Measurements from ENCODE around the gene MOB4. TPM values are rescaled to one million over a fixed set of nuclear protein-coding genes. Genes with fewer than 3 reads are reported as not detected.

The MOB4 gene
- total RNA-seq, 1 experiment from 2014 or later, result 36.9 TPM

DNA sequence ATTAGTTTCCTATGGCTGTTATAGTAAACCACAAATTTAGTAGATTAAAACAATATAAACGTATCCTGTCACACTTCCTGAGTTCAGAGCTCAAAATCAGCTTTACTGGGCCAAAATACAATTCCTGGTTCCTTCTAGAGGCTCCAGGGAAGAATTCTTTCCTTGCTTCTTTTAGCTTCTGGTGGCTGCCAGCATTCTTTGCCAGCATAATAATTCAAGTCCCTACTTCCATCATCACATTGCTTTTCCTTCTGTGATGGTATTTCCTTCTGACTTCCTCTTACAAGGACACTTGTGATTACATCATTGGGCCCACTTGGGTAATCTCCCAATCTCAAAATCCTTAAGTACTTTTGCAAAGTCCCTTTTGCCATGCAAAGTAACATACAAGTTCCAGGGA, 40.6 kb downstream of the MOB4 start:
- no peaks in the 10 kb centered on the region for H4K20me1 ChIP-seq (ENCODE audit: insufficient read depth, low read depth, low read length)
- H3K9ac ChIP-seq (ENCODE audit: low read length), result no peak overlapping the region
- H3K9me2 ChIP-seq (replicated peaks; ENCODE audit: insufficient read depth, low read length), result no peaks in the 10 kb centered on the region
- no peaks in the 10 kb centered on the region for H3K27me3 ChIP-seq (ENCODE audit: low read length)
- H3K79me2 ChIP-seq (ENCODE audit: low read length), result no peaks in the 10 kb centered on the region
- no peaks in the 10 kb centered on the region for H3K4me1 ChIP-seq (ENCODE audit: low read length)
- DNase-seq, result no peak
- H3K4me2 ChIP-seq (ENCODE audit: low read depth, low read length, poor library complexity, severe bottlenecking), result no peak overlapping the region
- peaks cover 38% of the 10 kb centered on the region for H3K36me3 ChIP-seq (ENCODE audit: insufficient read depth, low read length)
- H3K4me3 ChIP-seq (ENCODE audit: low read length), result no peak overlapping the region
- H2AFZ ChIP-seq (ENCODE audit: low read length), result no peak overlapping the region
- no peaks in the 10 kb centered on the region for H3K9me3 ChIP-seq (ENCODE audit: low read length)
- no peak overlapping the region for H3K27ac ChIP-seq (ENCODE audit: low read length)

DNA sequence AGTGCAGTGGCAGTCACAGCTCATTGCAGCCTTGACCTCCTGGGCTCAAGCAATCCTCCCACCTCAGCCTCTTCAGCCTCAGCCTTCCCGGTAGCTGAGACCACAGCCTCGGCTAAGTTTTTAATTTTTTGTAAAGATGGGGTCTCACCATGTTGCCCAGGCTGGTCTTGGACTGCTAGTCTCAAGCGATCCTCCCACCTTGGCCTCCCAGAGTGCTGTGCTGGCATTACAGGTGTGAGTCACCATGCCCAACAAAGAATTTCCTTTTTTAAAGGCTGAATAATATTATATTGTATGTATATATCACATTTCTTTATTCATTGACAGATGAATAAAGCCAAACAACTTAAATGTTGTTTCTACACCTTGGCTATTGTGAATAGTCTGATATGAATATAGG, 42.5 kb downstream of the MOB4 start:
- Histone ChIP-seq H3K36me3 (ENCODE audit: insufficient read depth, low read length) (peaks cover 33% of the 10 kb centered on the region), H4K20me1 (ENCODE audit: insufficient read depth, low read depth, low read length) (no peaks in the 10 kb centered on the region), H3K9me3 (ENCODE audit: low read length) (no peaks in the 10 kb centered on the region), H3K79me2 (ENCODE audit: low read length) (no peaks in the 10 kb centered on the region), H3K27ac (ENCODE audit: low read length) (no peak overlapping the region), H3K4me2 (ENCODE audit: low read depth, low read length, poor library complexity, severe bottlenecking) (no peak overlapping the region), H3K27me3 (ENCODE audit: low read length) (no peaks in the 10 kb centered on the region), H3K4me3 (ENCODE audit: low read length) (no peak overlapping the region), H3K4me1 (ENCODE audit: low read length) (no peaks in the 10 kb centered on the region), H2AFZ (ENCODE audit: low read length) (no peak overlapping the region), H3K9me2 (replicated peaks; ENCODE audit: insufficient read depth, low read length) (no peaks in the 10 kb centered on the region), H3K9ac (ENCODE audit: low read length) (no peak overlapping the region)
- DNase-seq, result no peak

DNA sequence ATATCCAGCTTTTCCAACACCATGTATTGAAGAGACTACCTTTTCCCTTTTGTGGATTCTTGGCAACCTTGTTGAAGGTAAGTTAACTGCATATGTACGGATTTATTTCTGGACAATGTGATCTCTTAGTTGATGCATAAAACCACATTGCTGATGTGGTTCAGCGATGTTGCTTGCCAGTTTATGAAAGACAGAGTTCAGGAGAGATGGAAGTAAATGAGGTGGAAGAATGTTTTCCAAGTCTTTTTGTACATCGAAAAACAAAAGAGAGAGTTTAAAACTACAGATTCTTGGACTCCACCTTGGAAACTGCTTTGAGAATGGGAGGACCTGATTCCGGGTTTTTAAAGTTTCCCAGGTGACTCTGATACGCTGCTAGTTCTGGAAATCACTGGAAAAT, 43.8 kb downstream of the MOB4 start:
- H3K4me3 ChIP-seq (ENCODE audit: low read length), result no peak overlapping the region
- no peaks in the 10 kb centered on the region for H3K4me1 ChIP-seq (ENCODE audit: low read length)
- peak; percentile 27 for DNase-seq
- H3K36me3 ChIP-seq (ENCODE audit: insufficient read depth, low read length), result peaks cover 28% of the 10 kb centered on the region
- H3K27ac ChIP-seq (ENCODE audit: low read length), result no peak overlapping the region
- H3K9me3 ChIP-seq (ENCODE audit: low read length), result no peaks in the 10 kb centered on the region
- no peak overlapping the region for H2AFZ ChIP-seq (ENCODE audit: low read length)
- H3K79me2 ChIP-seq (ENCODE audit: low read length), result no peaks in the 10 kb centered on the region
- H4K20me1 ChIP-seq (ENCODE audit: insufficient read depth, low read depth, low read length), result no peaks in the 10 kb centered on the region
- no peak overlapping the region for H3K4me2 ChIP-seq (ENCODE audit: low read depth, low read length, poor library complexity, severe bottlenecking)
- H3K27me3 ChIP-seq (ENCODE audit: low read length), result no peaks in the 10 kb centered on the region
- no peaks in the 10 kb centered on the region for H3K9me2 ChIP-seq (replicated peaks; ENCODE audit: insufficient read depth, low read length)
- H3K9ac ChIP-seq (ENCODE audit: low read length), result no peak overlapping the region

DNA sequence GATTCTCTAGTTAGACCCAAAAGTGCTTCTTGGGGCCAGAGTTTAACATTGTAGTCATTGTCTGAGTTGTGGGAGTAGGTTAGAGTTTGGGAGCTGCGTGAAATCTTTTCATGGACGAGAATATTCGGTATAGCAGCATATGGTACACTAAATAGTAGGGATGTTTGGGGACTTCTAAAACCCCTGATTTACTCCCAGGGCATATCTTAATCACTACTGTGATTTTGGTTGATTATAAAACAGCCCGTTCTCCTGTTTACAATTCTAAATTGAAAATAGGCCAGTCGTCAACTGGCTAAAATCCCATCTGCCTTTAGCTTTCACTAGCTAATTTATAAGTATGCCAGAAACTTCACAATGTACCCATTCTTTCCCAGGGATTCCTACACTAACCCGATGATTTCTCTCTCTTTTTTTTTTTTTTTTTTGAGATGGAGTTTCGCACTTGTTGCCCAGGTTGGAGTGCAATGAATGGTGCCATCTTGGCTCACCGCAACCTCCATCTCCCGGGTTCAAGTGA, 44.3 kb downstream of the MOB4 start:
- H3K4me3 ChIP-seq (ENCODE audit: low read length), result no peak overlapping the region
- no peak overlapping the region for H2AFZ ChIP-seq (ENCODE audit: low read length)
- H3K9ac ChIP-seq (ENCODE audit: low read length), result no peak overlapping the region
- no peaks in the 10 kb centered on the region for H4K20me1 ChIP-seq (ENCODE audit: insufficient read depth, low read depth, low read length)
- no peaks in the 10 kb centered on the region for H3K9me3 ChIP-seq (ENCODE audit: low read length)
- no peak overlapping the region for H3K27ac ChIP-seq (ENCODE audit: low read length)
- H3K9me2 ChIP-seq (replicated peaks; ENCODE audit: insufficient read depth, low read length), result no peaks in the 10 kb centered on the region
- no peaks in the 10 kb centered on the region for H3K27me3 ChIP-seq (ENCODE audit: low read length)
- no peaks in the 10 kb centered on the region for H3K4me1 ChIP-seq (ENCODE audit: low read length)
- H3K4me2 ChIP-seq (ENCODE audit: low read depth, low read length, poor library complexity, severe bottlenecking), result no peak overlapping the region
- DNase-seq, result peak; percentile 9
- H3K79me2 ChIP-seq (ENCODE audit: low read length), result no peaks in the 10 kb centered on the region
- H3K36me3 ChIP-seq (ENCODE audit: insufficient read depth, low read length), result peaks cover 28% of the 10 kb centered on the region

GRCh38 chr2:197571627-197572271, 55.9 kb downstream of the MOB4 start:
- no peak for DNase-seq
- H2AFZ ChIP-seq (ENCODE audit: low read length), result no peak overlapping the region
- H3K9me3 ChIP-seq (ENCODE audit: low read length), result no peaks in the 10 kb centered on the region
- no peaks in the 10 kb centered on the region for H3K4me1 ChIP-seq (ENCODE audit: low read length)
- no peaks in the 10 kb centered on the region for H3K27me3 ChIP-seq (ENCODE audit: low read length)
- H3K79me2 ChIP-seq (ENCODE audit: low read length), result no peaks in the 10 kb centered on the region
- H3K9ac ChIP-seq (ENCODE audit: low read length), result no peak overlapping the region
- peaks cover 2% of the 10 kb centered on the region; the same call in 1 of the 2 replicates for H4K20me1 ChIP-seq (ENCODE audit: insufficient read depth, low read depth, low read length)
- no peaks in the 10 kb centered on the region for H3K9me2 ChIP-seq (replicated peaks; ENCODE audit: insufficient read depth, low read length)
- H3K36me3 ChIP-seq (ENCODE audit: insufficient read depth, low read length), result peaks cover 15% of the 10 kb centered on the region
- H3K4me3 ChIP-seq (ENCODE audit: low read length), result no peak overlapping the region
- H3K27ac ChIP-seq (ENCODE audit: low read length), result no peak overlapping the region
- H3K4me2 ChIP-seq (ENCODE audit: low read depth, low read length, poor library complexity, severe bottlenecking), result no peak overlapping the region

- H3K79me2 ChIP-seq (ENCODE audit: low read length), result no peaks in the 10 kb centered on the region
- H3K4me3 ChIP-seq (ENCODE audit: low read length), result no peak overlapping the region
- no peak overlapping the region for H3K9ac ChIP-seq (ENCODE audit: low read length)
- peaks cover 12% of the 10 kb centered on the region; the same call in 1 of the 2 replicates for H3K36me3 ChIP-seq (ENCODE audit: insufficient read depth, low read length)
- no peaks in the 10 kb centered on the region for H3K4me1 ChIP-seq (ENCODE audit: low read length)
- no peak overlapping the region for H3K27ac ChIP-seq (ENCODE audit: low read length)
- no peaks in the 10 kb centered on the region for H3K9me2 ChIP-seq (replicated peaks; ENCODE audit: insufficient read depth, low read length)
- H3K4me2 ChIP-seq (ENCODE audit: low read depth, low read length, poor library complexity, severe bottlenecking), result no peak overlapping the region
- DNase-seq, result no peak
- H3K9me3 ChIP-seq (ENCODE audit: low read length), result no peaks in the 10 kb centered on the region
- no peak overlapping the region for H2AFZ ChIP-seq (ENCODE audit: low read length)
- H3K27me3 ChIP-seq (ENCODE audit: low read length), result no peaks in the 10 kb centered on the region
- H4K20me1 ChIP-seq (ENCODE audit: insufficient read depth, low read depth, low read length), result peaks cover 3% of the 10 kb centered on the region; the same call in 1 of the 2 replicates
Measured at GRCh38 chr2:197573608-197574007, 57.7 kb downstream of the MOB4 start.

GRCh38 chr2:197575987-197576386, 60.1 kb downstream of the MOB4 start:
- no peak for DNase-seq
- Histone ChIP-seq H3K79me2 (ENCODE audit: low read length) (no peaks in the 10 kb centered on the region), H3K4me3 (ENCODE audit: low read length) (no peak overlapping the region), H3K9ac (ENCODE audit: low read length) (no peak overlapping the region), H3K9me3 (ENCODE audit: low read length) (no peaks in the 10 kb centered on the region), H3K27ac (ENCODE audit: low read length) (no peak overlapping the region), H3K9me2 (replicated peaks; ENCODE audit: insufficient read depth, low read length) (no peaks in the 10 kb centered on the region), H3K4me1 (ENCODE audit: low read length) (no peaks in the 10 kb centered on the region), H3K4me2 (ENCODE audit: low read depth, low read length, poor library complexity, severe bottlenecking) (no peak overlapping the region), H4K20me1 (ENCODE audit: insufficient read depth, low read depth, low read length) (peaks cover 3% of the 10 kb centered on the region; the same call in 1 of the 2 replicates), H2AFZ (ENCODE audit: low read length) (no peak overlapping the region), H3K36me3 (ENCODE audit: insufficient read depth, low read length) (peaks cover 12% of the 10 kb centered on the region; the same call in 1 of the 2 replicates), H3K27me3 (ENCODE audit: low read length) (no peaks in the 10 kb centered on the region)

GRCh38 chr2:197576631-197577030, 60.8 kb downstream of the MOB4 start:
- Histone ChIP-seq H4K20me1 (ENCODE audit: insufficient read depth, low read depth, low read length) (peaks cover 3% of the 10 kb centered on the region; the same call in 1 of the 2 replicates), H3K9me3 (ENCODE audit: low read length) (no peaks in the 10 kb centered on the region), H3K4me2 (ENCODE audit: low read depth, low read length, poor library complexity, severe bottlenecking) (no peak overlapping the region), H3K9ac (ENCODE audit: low read length) (no peak overlapping the region), H2AFZ (ENCODE audit: low read length) (no peak overlapping the region), H3K36me3 (ENCODE audit: insufficient read depth, low read length) (peaks cover 12% of the 10 kb centered on the region; the same call in 1 of the 2 replicates), H3K27me3 (ENCODE audit: low read length) (no peaks in the 10 kb centered on the region), H3K9me2 (replicated peaks; ENCODE audit: insufficient read depth, low read length) (no peaks in the 10 kb centered on the region), H3K4me1 (ENCODE audit: low read length) (no peaks in the 10 kb centered on the region), H3K4me3 (ENCODE audit: low read length) (no peak overlapping the region), H3K79me2 (ENCODE audit: low read length) (no peaks in the 10 kb centered on the region), H3K27ac (ENCODE audit: low read length) (no peak overlapping the region)
- no peak for DNase-seq
